HCT116 (cell line): ENCODE data around the gene RPAIN. TPM values are rescaled to one million over a fixed set of nuclear protein-coding genes. Genes with fewer than 3 reads are reported as not detected.

Source experiments
- ATAC-seq: fragments of 200-7000 bp; cut with Tn5 transposase; 2 replicates; pipeline ENCODE4 v1.9.1; 2020; ENCODE audit warnings: mild to moderate bottlenecking, moderate library complexity
- BruUV-seq: library from RNA; stranded (reverse); fragments of 400-500 nt; replicated peaks from 2 replicates; lab custom pipeline; 2021; lab: Mats Ljungman, UMichigan
- CTCF ChIA-PET: fragments of 300-600 bp; sonication (Branson Sonifier 250); formaldehyde crosslinking; loops from one replicate; lab custom pipeline; 2021; ENCODE audit warnings: antibody characterized with exemption; lab: Charles Lee
- POLR2A ChIA-PET: fragments of 300-600, 350-600 bp; sonication (Branson Sonifier 250); formaldehyde crosslinking; loops from one replicate; lab custom pipeline; 2021; ENCODE audit warnings: antibody characterized with exemption; lab: Charles Lee
- RAD21 ChIA-PET, 2 experiments: fragments of 300-600 bp; sonication (Branson Sonifier 250); formaldehyde crosslinking; loops; one replicate each; lab custom pipeline; 2023; ENCODE audit warnings: low total read pairs in 2 of 2; ENCODE audit not compliant: uncharacterized antibody in 2 of 2, unreplicated experiment in 2 of 2, low non-redundant PET in 1 of 2; lab: Charles Lee
- DNase-seq: peaks from one replicate; pipeline ENCODE4 v3.0.0-alpha.2; 2010; ENCODE audit warnings: low read depth, low spot score
- H2AFZ ChIP-seq: fragments of 200-600 bp; shearing (Covaris generic), sonication (generic); 2 replicates; pipeline ENCODE4 v1.6.1; 2017; ENCODE audit warnings: low read depth, mixed run types, mixed read lengths, antibody characterized with exemption, low read length; ENCODE audit not compliant: poor library complexity, severe bottlenecking
- H3K27ac ChIP-seq: 2 replicates; pipeline ENCODE4 v1.5.1; 2012; ENCODE audit warnings: low read depth, low read length
- H3K27me3 ChIP-seq: fragments of 200-600 bp; sonication (generic); 2 replicates; pipeline ENCODE4 v1.6.1; 2016; ENCODE audit warnings: mixed run types, low read length, mixed read lengths; ENCODE audit not compliant: insufficient read depth
- H3K36me3 ChIP-seq, 2 experiments: fragments of 200-500 bp in 1 of 2; fragments of 200-600 bp in 1 of 2; sonication (Bioruptor generic) in 1 of 2; sonication (generic) in 1 of 2; 2 replicates each; pipeline versions ENCODE4 v1.5.1 to v1.6.1; 2014 to 2016; ENCODE audit warnings: low read length in 2 of 2, inconsistent platforms in 1 of 2, mixed read lengths in 1 of 2, mixed run types in 1 of 2; ENCODE audit not compliant: insufficient read depth in 2 of 2, control insufficient read depth in 1 of 2
- H3K4me1 ChIP-seq, 2 experiments: fragments of 200-600 bp in 1 of 2; sonication (generic) in 1 of 2; 2 replicates each; pipeline versions ENCODE4 v1.5.1 to v1.6.1; 2012 to 2017; ENCODE audit warnings: low read length in 2 of 2, inconsistent platforms in 1 of 2, mild to moderate bottlenecking in 1 of 2, mixed read lengths in 1 of 2, mixed run types in 1 of 2, moderate library complexity in 1 of 2; ENCODE audit not compliant: insufficient read depth in 2 of 2, control insufficient read depth in 1 of 2
- H3K4me2 ChIP-seq: fragments of 200-600 bp; sonication (generic); 2 replicates; pipeline ENCODE4 v1.6.1; 2017; ENCODE audit warnings: mixed run types, low read length, mixed read lengths
- H3K4me3 ChIP-seq, 2 experiments: fragments of 200-600 bp in 1 of 2; sonication (generic) in 1 of 2; replicated peaks in 1 of 2; 2 replicates each; pipeline ENCODE4 v1.5.1; 2011 to 2016; ENCODE audit warnings: low read length in 2 of 2, control low read depth in 1 of 2, low read depth in 1 of 2, mild to moderate bottlenecking in 1 of 2, mixed read lengths in 1 of 2, mixed run types in 1 of 2
- H3K79me2 ChIP-seq: fragments of 200-600 bp; sonication (generic); 2 replicates; pipeline ENCODE4 v1.6.1; 2017; ENCODE audit warnings: mild to moderate bottlenecking, mixed run types, low read length, moderate library complexity, mixed read lengths; ENCODE audit not compliant: insufficient read depth
- H3K9ac ChIP-seq: fragments of 200-600 bp; sonication (generic); 2 replicates; pipeline ENCODE4 v1.6.1; 2016; ENCODE audit warnings: low read length, mixed read lengths
- H3K9me2 ChIP-seq: fragments of 200-600 bp; sonication (generic), shearing (Covaris generic); 2 replicates; pipeline ENCODE4 v1.6.1; 2017; ENCODE audit warnings: mixed run types, mild to moderate bottlenecking, moderate library complexity; ENCODE audit not compliant: insufficient read depth
- H3K9me3 ChIP-seq, 2 experiments: fragments of 200-500 bp in 1 of 2; fragments of 200-600 bp in 1 of 2; sonication (Bioruptor generic) in 1 of 2; sonication (generic) in 1 of 2; 2 replicates each; pipeline ENCODE4 v1.6.1; 2014 to 2017; ENCODE audit warnings: low read length in 2 of 2, mixed read lengths in 2 of 2, inconsistent platforms in 1 of 2, low read depth in 1 of 2, mild to moderate bottlenecking in 1 of 2, mixed run types in 1 of 2, moderate library complexity in 1 of 2; ENCODE audit not compliant: control insufficient read depth in 1 of 2, insufficient read depth in 1 of 2
- H4K20me1 ChIP-seq: fragments of 200-600 bp; sonication (generic), shearing (Covaris generic); 2 replicates; pipeline ENCODE4 v1.6.1; 2017; ENCODE audit warnings: mixed run types, mild to moderate bottlenecking, moderate library complexity; ENCODE audit not compliant: insufficient read depth
- ATF3 ChIP-seq: IDR thresholded peaks from 2 replicates; pipeline ENCODE4 v1.6.1; 2012
- CBX3 ChIP-seq: IDR thresholded peaks from 2 replicates; pipeline ENCODE4 v1.6.1; 2012; ENCODE audit warnings: low read depth
- ELF1 ChIP-seq: IDR thresholded peaks from 2 replicates; pipeline ENCODE4 v1.6.1; 2012; ENCODE audit warnings: low read depth, borderline replicate concordance
- EZH2phosphoT487 ChIP-seq: fragments of 200-600 bp; IDR thresholded peaks from 2 replicates; pipeline ENCODE4 v1.6.1; 2018; ENCODE audit warnings: antibody characterized with exemption, borderline replicate concordance
- JUND ChIP-seq: IDR thresholded peaks from 2 replicates; pipeline ENCODE4 v1.6.1; 2012
- MAX ChIP-seq: IDR thresholded peaks from 2 replicates; pipeline ENCODE4 v1.6.1; 2012
- POLR2A ChIP-seq: IDR thresholded peaks from 2 replicates; pipeline ENCODE4 v1.7.0; 2011; ENCODE audit warnings: borderline replicate concordance; ENCODE audit not compliant: insufficient read depth, insufficient read length; ENCODE audit errors: extremely low read depth
- RAD21 ChIP-seq: IDR thresholded peaks from 2 replicates; pipeline ENCODE4 v1.6.1; 2012; ENCODE audit warnings: low read depth, mild to moderate bottlenecking
- SIN3A ChIP-seq: IDR thresholded peaks from 2 replicates; pipeline ENCODE4 v1.6.1; 2012; ENCODE audit warnings: low read depth
- SP1 ChIP-seq: IDR thresholded peaks from 2 replicates; pipeline ENCODE4 v1.6.1; 2012; ENCODE audit warnings: low read depth
- SRF ChIP-seq: IDR thresholded peaks from 2 replicates; pipeline ENCODE4 v1.6.1; 2012; ENCODE audit warnings: low read depth
- TCF7L2 ChIP-seq: IDR thresholded peaks from 2 replicates; pipeline ENCODE4 v1.7.0; 2011; ENCODE audit warnings: borderline replicate concordance, inconsistent platforms; ENCODE audit not compliant: insufficient read depth, insufficient read length; ENCODE audit errors: extremely low read depth
- ZBTB33 ChIP-seq: IDR thresholded peaks from 2 replicates; pipeline ENCODE4 v1.6.1; 2011; ENCODE audit warnings: mild to moderate bottlenecking, low read length, moderate library complexity; ENCODE audit not compliant: insufficient replicate concordance; ENCODE audit errors: extremely low read depth
- ZFX ChIP-seq: fragments of 450-650 bp; IDR thresholded peaks from 2 replicates; pipeline ENCODE4 v1.6.1; 2017
- intact Hi-C: fragments of 100-400 bp; cut with micrococcal nuclease; formaldehyde crosslinking; loops from 2 replicates; pipeline ENCODE4 v1.10.0; 2022
- total RNA-seq: library from RNA; stranded (reverse); gene quantifications from one replicate; pipeline ENCODE4 v1.2.1, GENCODE V29; 2021; ENCODE audit not compliant: unreplicated experiment

Gene RPAIN
- total RNA-seq, 1 experiment from 2014 or later, result 67.9 TPM

DNA sequence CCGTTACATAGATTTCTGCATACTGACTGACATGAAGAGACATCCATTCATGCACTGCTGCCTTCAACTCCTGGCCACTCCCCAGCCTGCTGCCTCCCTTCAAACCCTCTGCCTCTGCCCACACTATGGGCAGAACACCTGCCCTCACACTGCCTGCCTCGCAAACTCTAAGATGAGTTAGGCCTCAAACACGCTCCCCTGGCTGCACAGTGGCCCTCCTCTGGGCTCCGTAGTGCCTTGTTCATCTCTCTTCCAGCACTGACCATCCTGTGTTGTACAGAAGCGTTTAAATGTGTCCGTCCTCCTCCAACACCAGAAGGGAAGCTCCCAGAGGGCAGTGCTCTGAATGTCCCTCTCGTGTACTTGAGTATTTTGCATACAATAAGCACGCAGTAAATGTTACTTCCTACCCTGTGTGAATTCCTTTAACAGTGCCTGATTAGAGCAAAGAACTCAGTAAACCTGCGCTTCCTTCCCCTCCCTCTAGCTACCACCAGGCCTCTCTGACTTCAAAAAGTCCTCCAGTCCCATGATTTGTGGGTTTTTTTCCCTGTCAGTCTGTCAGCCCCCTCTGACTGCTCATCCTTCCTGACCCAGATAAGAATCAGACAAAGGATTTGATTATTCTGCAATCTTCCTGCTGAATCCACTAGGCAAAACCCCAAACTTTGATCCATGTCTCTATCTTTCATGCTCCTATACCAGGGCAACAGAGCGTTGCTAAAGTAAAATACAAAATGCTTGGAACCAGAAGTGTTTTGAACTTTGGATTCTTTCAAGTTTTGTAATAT lies 44.9 kb downstream of the RPAIN start:
- Histone ChIP-seq H3K27ac (no peak overlapping the region), H3K4me2 (no peak overlapping the region), H3K4me1 (peaks cover 0 to 17% of the 10 kb centered on the region in 2 experiments; a peak in 2 of 4 replicates), H3K9ac (no peak overlapping the region), H3K36me3 (peaks cover 4 to 5% of the 10 kb centered on the region in 2 experiments; a peak in 2 of 4 replicates), H3K9me2 (no peaks in the 10 kb centered on the region), H3K27me3 (no peaks in the 10 kb centered on the region), H2AFZ (no peak overlapping the region), H4K20me1 (peaks cover 11% of the 10 kb centered on the region; the same call in 1 of the 2 replicates), H3K4me3 (no peak overlapping the region), H3K79me2 (peaks cover 73% of the 10 kb centered on the region), H3K9me3 (no peaks in the 10 kb centered on the region)
- ChIA-PET RAD21 (no interaction called here), POLR2A (no interaction called here), CTCF (interaction anchor here (1.3 kb wide), 1 partner anchor 26 kb away, joined by 4 read pairs; the partner anchor contains the start of gene C1QBP)
- no TSS peak for BruUV-seq
- intact Hi-C loops, result no loop called here
- ATAC-seq, result no peak
- TF ChIP-seq RAD21, result no peak
- TF ChIP-seq TCF7L2, result no peak
- TF ChIP-seq SRF, result no peak
- no peak for TF ChIP-seq CBX3
- no peak for TF ChIP-seq SIN3A
- TF ChIP-seq POLR2A, result no peak
- TF ChIP-seq ATF3, result no peak
- no peak for TF ChIP-seq ELF1
- TF ChIP-seq SP1, result no peak
- no peak for TF ChIP-seq ZFX
- no peak for TF ChIP-seq ZBTB33
- no peak for TF ChIP-seq EZH2phosphoT487
- no peak for TF ChIP-seq JUND
- no peak for TF ChIP-seq MAX
- no peak for DNase-seq
